Ramos (cell line): ENCODE data around the gene TMEM165.

Experiments used
- in situ Hi-C: fragments of 300-500 bp; cut with MboI; formaldehyde crosslinking; loops from one replicate; pipeline ENCODE4 v1.14.3; 2022; ENCODE audit warnings: low sequenced_read_pairs; ENCODE audit not compliant: unreplicated experiment

TMEM165 gene

GRCh38 chr4:55445921-55446577 lies 50.3 kb downstream of the TMEM165 start:
- in situ Hi-C loops: no loop called here

GRCh38 chr4:55446578-55446922 lies 50.8 kb downstream of the TMEM165 start:
- in situ Hi-C loops: no loop called here

GRCh38 chr4:55447108-55447708 lies 51.5 kb downstream of the TMEM165 start:
- in situ Hi-C loops: no loop called here

GRCh38 chr4:55447831-55448230 lies 52.1 kb downstream of the TMEM165 start:
- in situ Hi-C loops: no loop called here

- in situ Hi-C loops: no loop called here
Observed at GRCh38 chr4:55450566-55450965, 54.8 kb downstream of the TMEM165 start.

- in situ Hi-C loops: no loop called here
Observed at GRCh38 chr4:55458164-55458563, 62.4 kb downstream of the TMEM165 start.

GRCh38 chr4:55458611-55459010 lies 62.9 kb downstream of the TMEM165 start:
- in situ Hi-C loops: no loop called here

- in situ Hi-C loops: no loop called here
Observed at GRCh38 chr4:55466001-55466400, 70.2 kb downstream of the TMEM165 start.

- in situ Hi-C loops: no loop called here
Observed at GRCh38 chr4:55468724-55469123, 73.0 kb downstream of the TMEM165 start.

- in situ Hi-C loops: no loop called here
Observed at GRCh38 chr4:55469979-55470378, 74.2 kb downstream of the TMEM165 start.
